Kidney epithelial cell (primary cell): ENCODE data around the gene MRPL37. TPM values are rescaled to one million over a fixed set of nuclear protein-coding genes. Genes with fewer than 3 reads are reported as not detected.
A peak's percentile ranks its signal among the peaks of the same experiment; 100 is the strongest.
"Not testable (repeated sequence)": the region's sequence is repeated elsewhere in the genome, so short reads cannot be mapped to it uniquely, and the experiment has no call there.

Experiments
- DNase-seq: peaks from one replicate; pipeline ENCODE4 v3.0.0-alpha.2; 2010; ENCODE audit warnings: low read depth
- H3K27me3 ChIP-seq: 2 replicates; pipeline ENCODE4 v1.6.0; 2011; ENCODE audit warnings: low read length; ENCODE audit not compliant: control insufficient read depth, insufficient read depth
- H3K36me3 ChIP-seq: 2 replicates; pipeline ENCODE4 v1.5.1; 2011; ENCODE audit warnings: low read length; ENCODE audit not compliant: control insufficient read depth, insufficient read depth
- H3K4me3 ChIP-seq: 2 replicates; pipeline ENCODE4 v1.5.1; 2011; ENCODE audit warnings: low read depth, mild to moderate bottlenecking, control low read depth, low read length
- total RNA-seq: library from RNA; depleted of rRNA; stranded (reverse); fragments of >200 nt; gene quantifications from 2 replicates; pipeline ENCODE4 v1.2.3, GENCODE V29; 2015
- TF ChIP-seq, protein P1 (sequence below): IDR thresholded peaks from 2 replicates; pipeline ENCODE4 v1.5.1; 2011; ENCODE audit warnings: mild to moderate bottlenecking, moderate library complexity, low read length, control low read depth, inconsistent platforms; ENCODE audit not compliant: insufficient read depth, poor library complexity, severe bottlenecking

Gene MRPL37
- total RNA-seq, 1 donor from 2014 or later, result 124 TPM

DNA sequence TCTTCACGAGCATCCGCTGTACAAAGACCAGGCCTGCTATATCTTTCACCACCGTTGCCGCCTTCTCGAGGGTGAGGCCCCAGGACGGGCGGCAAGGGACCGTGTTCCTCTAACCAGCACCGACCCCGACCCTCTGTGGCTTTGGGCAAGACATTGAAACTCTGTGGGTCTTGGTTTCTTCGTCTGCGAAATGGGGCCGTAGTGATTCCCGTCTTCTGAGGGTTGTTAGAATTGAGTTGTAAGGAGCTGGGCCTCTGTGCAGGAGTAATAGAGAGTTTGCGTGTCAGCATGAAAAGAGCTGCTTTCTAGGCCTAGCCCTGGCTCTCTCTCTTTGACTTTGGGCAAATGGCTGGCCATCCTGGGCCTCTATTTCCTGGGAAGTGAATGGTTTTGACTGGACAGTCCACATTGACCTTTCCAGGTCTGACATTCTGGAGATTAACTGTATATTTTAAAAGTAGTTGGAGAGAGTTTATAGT, 591 bp downstream of the MRPL37 start:
- H3K4me3 ChIP-seq, result peak overlapping the region; percentile 91
- no peaks in the 10 kb centered on the region for H3K27me3 ChIP-seq
- DNase-seq, result no peak
- TF ChIP-seq, protein P1, sequence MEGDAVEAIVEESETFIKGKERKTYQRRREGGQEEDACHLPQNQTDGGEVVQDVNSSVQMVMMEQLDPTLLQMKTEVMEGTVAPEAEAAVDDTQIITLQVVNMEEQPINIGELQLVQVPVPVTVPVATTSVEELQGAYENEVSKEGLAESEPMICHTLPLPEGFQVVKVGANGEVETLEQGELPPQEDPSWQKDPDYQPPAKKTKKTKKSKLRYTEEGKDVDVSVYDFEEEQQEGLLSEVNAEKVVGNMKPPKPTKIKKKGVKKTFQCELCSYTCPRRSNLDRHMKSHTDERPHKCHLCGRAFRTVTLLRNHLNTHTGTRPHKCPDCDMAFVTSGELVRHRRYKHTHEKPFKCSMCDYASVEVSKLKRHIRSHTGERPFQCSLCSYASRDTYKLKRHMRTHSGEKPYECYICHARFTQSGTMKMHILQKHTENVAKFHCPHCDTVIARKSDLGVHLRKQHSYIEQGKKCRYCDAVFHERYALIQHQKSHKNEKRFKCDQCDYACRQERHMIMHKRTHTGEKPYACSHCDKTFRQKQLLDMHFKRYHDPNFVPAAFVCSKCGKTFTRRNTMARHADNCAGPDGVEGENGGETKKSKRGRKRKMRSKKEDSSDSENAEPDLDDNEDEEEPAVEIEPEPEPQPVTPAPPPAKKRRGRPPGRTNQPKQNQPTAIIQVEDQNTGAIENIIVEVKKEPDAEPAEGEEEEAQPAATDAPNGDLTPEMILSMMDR, result no peak
- no peaks in the 10 kb centered on the region for H3K36me3 ChIP-seq

DNA sequence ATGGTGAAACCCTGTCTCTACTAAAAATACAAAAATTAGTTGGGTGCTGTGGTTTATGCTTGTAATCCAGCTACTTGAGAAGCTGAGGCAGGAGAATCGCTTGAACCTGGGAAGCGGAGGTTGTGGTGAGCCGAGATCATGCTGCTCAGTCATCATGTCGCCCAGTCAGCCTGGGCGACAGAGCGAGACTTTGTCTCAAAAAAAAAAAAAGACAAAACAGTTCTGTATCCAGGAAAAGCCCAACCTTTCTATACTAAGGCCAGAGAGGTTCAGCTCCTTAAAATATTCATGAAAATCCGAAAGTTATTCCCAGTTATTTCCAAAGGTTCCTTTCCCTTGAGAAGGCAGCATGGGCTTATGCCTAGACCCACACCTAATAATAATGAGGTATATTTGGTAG, 4.2 kb downstream of the MRPL37 start:
- no peak overlapping the region for H3K4me3 ChIP-seq
- DNase-seq, result no peak
- no peaks in the 10 kb centered on the region for H3K27me3 ChIP-seq
- no peaks in the 10 kb centered on the region for H3K36me3 ChIP-seq
- TF ChIP-seq, protein P1, result no peak

DNA sequence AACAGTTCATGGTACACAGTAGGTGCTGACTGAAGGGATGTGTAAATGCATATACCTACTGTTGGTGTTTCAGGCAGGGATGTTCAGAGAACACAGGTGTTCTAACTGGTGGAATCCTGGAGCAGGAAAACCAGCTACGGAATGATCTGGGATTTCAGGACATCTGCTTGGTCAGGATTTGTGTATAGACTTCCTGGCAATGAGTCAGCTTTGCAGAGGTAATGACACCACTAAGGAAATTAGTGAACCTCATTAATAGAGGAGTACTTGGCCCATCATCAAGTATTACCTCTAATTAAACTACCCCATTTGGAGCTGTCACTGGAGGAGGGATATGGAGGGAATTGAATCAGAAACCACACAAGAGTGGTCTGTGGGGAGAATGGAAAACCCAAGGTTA, 7.3 kb downstream of the MRPL37 start:
- H3K36me3 ChIP-seq, result peaks cover 2% of the 10 kb centered on the region
- no peak overlapping the region for H3K4me3 ChIP-seq
- H3K27me3 ChIP-seq, result no peaks in the 10 kb centered on the region
- no peak for DNase-seq
- TF ChIP-seq, protein P1, result no peak

DNA sequence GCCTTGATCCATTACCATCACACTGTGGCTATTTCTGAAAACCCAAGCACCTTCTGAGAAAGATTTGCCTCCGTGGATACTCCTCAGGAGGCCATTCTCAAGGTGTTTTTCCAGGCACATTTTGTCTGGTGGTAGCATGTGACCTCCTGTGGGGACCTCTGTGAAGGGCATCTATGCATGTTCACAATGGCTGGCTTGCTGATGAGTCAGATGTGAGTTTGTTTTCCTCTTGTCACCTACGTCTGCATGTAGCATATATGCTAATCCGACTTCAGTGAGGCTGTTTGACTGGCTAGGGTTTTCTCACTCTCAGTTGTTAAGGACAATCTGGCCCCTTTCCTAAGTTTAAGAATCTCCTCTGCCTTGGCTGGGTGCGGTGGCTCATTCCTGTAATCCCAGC, 7.9 kb downstream of the MRPL37 start:
- not testable (repeated sequence) for H3K36me3 ChIP-seq, H3K4me3 ChIP-seq, DNase-seq, H3K27me3 ChIP-seq

DNA sequence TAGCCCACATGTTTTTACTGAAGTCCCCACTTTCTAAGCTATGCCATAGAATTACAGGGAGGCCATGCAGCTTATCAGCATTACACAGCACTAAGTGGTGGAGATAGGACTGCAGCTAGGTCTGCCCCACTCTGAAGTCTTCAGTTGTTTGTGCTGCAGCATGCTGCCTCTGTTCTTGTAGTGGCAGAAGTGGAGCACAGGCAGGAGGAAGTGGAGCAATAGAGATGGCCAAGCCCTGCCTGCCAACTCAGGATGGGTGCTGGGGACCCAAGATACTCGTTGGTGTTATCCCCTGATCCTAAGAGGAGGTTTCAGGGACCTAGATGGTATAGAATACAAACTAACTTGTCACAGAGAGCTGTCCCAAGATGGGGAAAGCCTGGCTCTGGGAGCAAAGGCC, 12.9 kb downstream of the MRPL37 start:
- TF ChIP-seq, protein P1, result no peak
- Histone ChIP-seq H3K27me3 (no peaks in the 10 kb centered on the region), H3K36me3 (peaks cover 2% of the 10 kb centered on the region), H3K4me3 (no peak overlapping the region)
- DNase-seq, result no peak

DNA sequence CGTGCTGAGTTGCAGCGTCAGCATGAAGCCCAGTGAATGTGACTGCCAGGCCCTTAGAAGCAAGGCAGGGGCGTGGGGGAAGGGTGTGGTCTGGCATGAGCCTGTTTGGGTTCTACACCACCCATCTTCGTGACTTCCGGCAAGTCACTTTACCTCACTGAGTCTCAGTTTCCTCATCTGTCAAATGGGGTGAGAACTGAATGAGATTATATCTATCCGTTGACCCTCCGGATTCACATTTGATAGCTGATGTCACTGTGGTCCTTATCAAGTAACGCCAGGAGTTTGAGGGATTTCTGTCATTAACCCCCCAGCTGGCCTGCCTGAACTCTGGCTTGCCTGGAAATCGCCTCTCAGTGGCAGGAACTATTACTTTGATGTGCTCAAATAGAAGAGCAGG, 15.6 kb downstream of the MRPL37 start:
- peaks cover 2% of the 10 kb centered on the region for H3K36me3 ChIP-seq
- no peak for DNase-seq
- H3K27me3 ChIP-seq, result no peaks in the 10 kb centered on the region
- TF ChIP-seq, protein P1, result no peak
- H3K4me3 ChIP-seq, result no peak overlapping the region
